Left ventricle myocardium inferior (tissue), 1 donor: ENCODE results near the gene GAREM2. TPM values are rescaled to one million over a fixed set of nuclear protein-coding genes. Genes with fewer than 3 reads are reported as not detected.

Experiments
- DNase-seq: peaks from one replicate; pipeline ENCODE4 v3.0.0-alpha.2; 2020
- H3K27ac ChIP-seq: fragments of 200-600 bp; replicated peaks from 2 replicates; pipeline ENCODE4 v1.8.0; 2021
- H3K27me3 ChIP-seq: fragments of 200-600 bp; 2 replicates; pipeline ENCODE4 v1.8.0; 2021; ENCODE audit warnings: low read depth
- H3K36me3 ChIP-seq: fragments of 200-600 bp; 2 replicates; pipeline ENCODE4 v1.8.0; 2021
- H3K4me1 ChIP-seq: fragments of 200-600 bp; 2 replicates; pipeline ENCODE4 v1.8.0; 2021
- H3K4me3 ChIP-seq: fragments of 200-600 bp; 2 replicates; pipeline ENCODE4 v1.8.0; 2021; ENCODE audit warnings: mild to moderate bottlenecking, moderate library complexity
- H3K9me3 ChIP-seq: fragments of 200-600 bp; replicated peaks from 2 replicates; pipeline ENCODE4 v1.8.0; 2021
- CTCF ChIP-seq: fragments of 200-600 bp; IDR thresholded peaks from 2 replicates; pipeline ENCODE4 v1.8.0; 2021; ENCODE audit warnings: antibody characterized with exemption, mild to moderate bottlenecking, borderline replicate concordance
- intact Hi-C: fragments of 100-400 bp; cut with micrococcal nuclease; formaldehyde crosslinking; loops from one replicate; pipeline ENCODE4 v1.11.0; 2022
- total RNA-seq: library from RNA; stranded (reverse); fragmentation: NEBNext Ultra II Directional; extraction: Animal tissue kit (Norgen Biotek cat#: 25700); gene quantifications from one replicate; pipeline ENCODE4 v1.2.1, GENCODE V29; 2021
- donor health status: DM: no; HTN: yes; CAD: no; lungs with severe emphysema.

GAREM2 gene
- total RNA-seq, 1 donor from 2014 or later = 0.93 TPM

- H3K27ac ChIP-seq = no peak overlapping the region
- H3K9me3 ChIP-seq = no peaks in the 10 kb centered on the region
- peaks cover 55% of the 10 kb centered on the region for H3K36me3 ChIP-seq
- intact Hi-C loops = no loop called here
- no peak overlapping the region for H3K4me3 ChIP-seq
- no peak for DNase-seq
- H3K27me3 ChIP-seq = no peaks in the 10 kb centered on the region
- H3K4me1 ChIP-seq = peaks cover 13% of the 10 kb centered on the region
- no peak for TF ChIP-seq CTCF
Measured at GRCh38 chr2:26190369-26190768, 17.5 kb downstream of the GAREM2 start.

GRCh38 chr2:26191316-26192159, 18.6 kb downstream of the GAREM2 start:
- H3K36me3 ChIP-seq = peaks cover 66% of the 10 kb centered on the region
- TF ChIP-seq CTCF = no peak
- H3K9me3 ChIP-seq = no peaks in the 10 kb centered on the region
- H3K27ac ChIP-seq = no peak overlapping the region
- no peak overlapping the region for H3K4me3 ChIP-seq
- no peak for DNase-seq
- intact Hi-C loops = no loop called here
- peaks cover 5% of the 10 kb centered on the region for H3K4me1 ChIP-seq
- no peaks in the 10 kb centered on the region for H3K27me3 ChIP-seq

GRCh38 chr2:26193578-26194231, 20.8 kb downstream of the GAREM2 start:
- intact Hi-C loops = no loop called here
- Histone ChIP-seq H3K27me3 (no peaks in the 10 kb centered on the region), H3K4me1 (peaks cover 21% of the 10 kb centered on the region), H3K4me3 (no peak overlapping the region), H3K27ac (no peak overlapping the region), H3K36me3 (peaks cover 88% of the 10 kb centered on the region), H3K9me3 (no peaks in the 10 kb centered on the region)
- TF ChIP-seq CTCF = no peak
- DNase-seq = no peak

GRCh38 chr2:26195040-26195984, 22.4 kb downstream of the GAREM2 start:
- TF ChIP-seq CTCF = no peak
- intact Hi-C loops = no loop called here
- no peak overlapping the region for H3K4me3 ChIP-seq
- H3K4me1 ChIP-seq = peaks cover 21% of the 10 kb centered on the region
- H3K27ac ChIP-seq = no peak overlapping the region
- peaks cover 98% of the 10 kb centered on the region for H3K36me3 ChIP-seq
- H3K9me3 ChIP-seq = no peaks in the 10 kb centered on the region
- H3K27me3 ChIP-seq = no peaks in the 10 kb centered on the region
- no peak for DNase-seq

GRCh38 chr2:26196683-26197418, 24.0 kb downstream of the GAREM2 start:
- H3K36me3 ChIP-seq = peaks cover 98% of the 10 kb centered on the region
- peaks cover 19% of the 10 kb centered on the region for H3K4me1 ChIP-seq
- H3K4me3 ChIP-seq = no peak overlapping the region
- H3K27me3 ChIP-seq = no peaks in the 10 kb centered on the region
- H3K9me3 ChIP-seq = no peaks in the 10 kb centered on the region
- TF ChIP-seq CTCF = no peak
- H3K27ac ChIP-seq = no peak overlapping the region
- intact Hi-C loops = no loop called here
- DNase-seq = no peak
